SK-N-SH treated with all-trans-retinoic acid at 6 μM for 48 hours (cell line): ENCODE results near the gene TGIF1.

Experiments
- ARNTL ChIP-seq: fragments of 450-650 bp; formaldehyde crosslinking; IDR thresholded peaks from 2 replicates; pipeline ENCODE4 v1.5.0; 2020; ENCODE audit warnings: low read depth, mild to moderate bottlenecking, moderate library complexity, borderline replicate concordance
- CSDC2 ChIP-seq: fragments of 250-450 bp; sonication (Bioruptor Pico); IDR thresholded peaks from 2 replicates; pipeline ENCODE4 v1.5.0; 2020; ENCODE audit warnings: mild to moderate bottlenecking, moderate library complexity
- PPARA ChIP-seq: fragments of 250-450 bp; sonication (Bioruptor Pico); IDR thresholded peaks from 2 replicates; pipeline ENCODE4 v1.5.0; 2020; ENCODE audit warnings: mild to moderate bottlenecking, borderline replicate concordance
- ZFP3 ChIP-seq: fragments of 250-450 bp; sonication (Bioruptor Pico); IDR thresholded peaks from 2 replicates; pipeline ENCODE4 v1.5.0; 2020; ENCODE audit warnings: mild to moderate bottlenecking, moderate library complexity
- ZFP30 ChIP-seq: fragments of 450-650 bp; formaldehyde crosslinking; IDR thresholded peaks from 2 replicates; pipeline ENCODE4 v1.5.0; 2022; ENCODE audit warnings: mild to moderate bottlenecking, moderate library complexity
- ZNF70 ChIP-seq: fragments of 450-650 bp; formaldehyde crosslinking; IDR thresholded peaks from 2 replicates; pipeline ENCODE4 v1.5.0; 2020; ENCODE audit warnings: mild to moderate bottlenecking, moderate library complexity
- ZNF8 ChIP-seq: fragments of 450-650 bp; formaldehyde crosslinking; IDR thresholded peaks from 2 replicates; pipeline ENCODE4 v1.5.0; 2020; ENCODE audit warnings: mild to moderate bottlenecking, moderate library complexity
- TF ChIP-seq, protein P1 (sequence below): fragments of 250-450 bp; sonication (Bioruptor Pico); IDR thresholded peaks from 2 replicates; pipeline ENCODE4 v1.8.0; 2020; ENCODE audit warnings: mild to moderate bottlenecking, moderate library complexity, borderline replicate concordance
- TF ChIP-seq, protein P2 (sequence below): fragments of 250-450 bp; sonication (Bioruptor Pico); IDR thresholded peaks from 2 replicates; pipeline ENCODE4 v1.5.1; 2020; ENCODE audit warnings: low read depth, mild to moderate bottlenecking, moderate library complexity

DNA sequence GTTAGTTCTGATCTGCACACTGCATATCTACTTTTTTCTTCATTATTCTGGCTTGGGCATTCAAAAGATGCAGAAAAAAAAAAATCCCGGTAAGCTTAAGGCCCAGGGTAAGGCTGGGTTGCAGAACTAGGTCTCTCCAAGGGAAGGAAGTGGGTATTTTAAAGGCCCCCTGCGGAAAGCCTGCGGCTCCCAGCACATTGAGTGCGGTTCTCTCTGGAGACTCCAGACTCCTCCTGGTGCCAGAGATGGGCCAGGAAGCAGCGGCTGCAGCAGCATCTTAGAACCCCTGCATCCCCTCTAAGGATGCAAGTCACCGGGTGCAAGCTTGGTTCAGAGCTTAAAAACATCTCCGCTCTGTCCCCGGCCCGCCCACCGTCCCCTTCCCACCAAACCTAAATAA lies 49.5 kb downstream of the TGIF1 start:
- TF ChIP-seq ARNTL (CRISPR knock-in tag) (no peak), CSDC2 (CRISPR knock-in tag) (no peak), ZFP3 (CRISPR knock-in tag) (no peak), PPARA (CRISPR knock-in tag) (no peak), ZNF70 (CRISPR knock-in tag) (no peak), ZFP30 (no peak), ZNF8 (CRISPR knock-in tag) (no peak)
- TF ChIP-seq, protein P1, sequence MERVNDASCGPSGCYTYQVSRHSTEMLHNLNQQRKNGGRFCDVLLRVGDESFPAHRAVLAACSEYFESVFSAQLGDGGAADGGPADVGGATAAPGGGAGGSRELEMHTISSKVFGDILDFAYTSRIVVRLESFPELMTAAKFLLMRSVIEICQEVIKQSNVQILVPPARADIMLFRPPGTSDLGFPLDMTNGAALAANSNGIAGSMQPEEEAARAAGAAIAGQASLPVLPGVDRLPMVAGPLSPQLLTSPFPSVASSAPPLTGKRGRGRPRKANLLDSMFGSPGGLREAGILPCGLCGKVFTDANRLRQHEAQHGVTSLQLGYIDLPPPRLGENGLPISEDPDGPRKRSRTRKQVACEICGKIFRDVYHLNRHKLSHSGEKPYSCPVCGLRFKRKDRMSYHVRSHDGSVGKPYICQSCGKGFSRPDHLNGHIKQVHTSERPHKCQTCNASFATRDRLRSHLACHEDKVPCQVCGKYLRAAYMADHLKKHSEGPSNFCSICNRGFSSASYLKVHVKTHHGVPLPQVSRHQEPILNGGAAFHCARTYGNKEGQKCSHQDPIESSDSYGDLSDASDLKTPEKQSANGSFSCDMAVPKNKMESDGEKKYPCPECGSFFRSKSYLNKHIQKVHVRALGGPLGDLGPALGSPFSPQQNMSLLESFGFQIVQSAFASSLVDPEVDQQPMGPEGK (CRISPR knock-in tag), result no peak
- TF ChIP-seq, protein P2, sequence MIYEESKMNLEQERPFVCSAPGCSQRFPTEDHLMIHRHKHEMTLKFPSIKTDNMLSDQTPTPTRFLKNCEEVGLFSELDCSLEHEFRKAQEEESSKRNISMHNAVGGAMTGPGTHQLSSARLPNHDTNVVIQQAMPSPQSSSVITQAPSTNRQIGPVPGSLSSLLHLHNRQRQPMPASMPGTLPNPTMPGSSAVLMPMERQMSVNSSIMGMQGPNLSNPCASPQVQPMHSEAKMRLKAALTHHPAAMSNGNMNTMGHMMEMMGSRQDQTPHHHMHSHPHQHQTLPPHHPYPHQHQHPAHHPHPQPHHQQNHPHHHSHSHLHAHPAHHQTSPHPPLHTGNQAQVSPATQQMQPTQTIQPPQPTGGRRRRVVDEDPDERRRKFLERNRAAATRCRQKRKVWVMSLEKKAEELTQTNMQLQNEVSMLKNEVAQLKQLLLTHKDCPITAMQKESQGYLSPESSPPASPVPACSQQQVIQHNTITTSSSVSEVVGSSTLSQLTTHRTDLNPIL (CRISPR knock-in tag), result no peak
